HepG2 (cell line): ENCODE results near the gene CHD9. TPM values are rescaled to one million over a fixed set of nuclear protein-coding genes. Genes with fewer than 3 reads are reported as not detected.

ENCODE experiments used
- ATAC-seq: fragments of 200-7000 bp; cut with Tn5 transposase; 3 replicates; pipeline ENCODE4 v1.9.1; 2020; ENCODE audit warnings: mild to moderate bottlenecking, moderate library complexity
- BruUV-seq: library from RNA; stranded (reverse); fragments of 400-500 nt; replicated peaks from 2 replicates; lab custom pipeline; 2021; lab: Mats Ljungman, UMichigan
- CTCF ChIA-PET: fragments of 300-600 bp; formaldehyde crosslinking; extraction: SDS; loops from one replicate; lab custom pipeline; 2021; ENCODE audit warnings: low total read pairs, inconsistent platforms, low intra/inter-chr PET ratio; lab: Yijun Ruan, JAX
- POLR2A ChIA-PET: fragments of 350-600 bp; sonication (Branson Sonifier 250); formaldehyde crosslinking; loops from one replicate; lab custom pipeline; 2020; ENCODE audit warnings: antibody characterized with exemption, inconsistent platforms; lab: Yijun Ruan, JAX
- DNase-seq: peaks from one replicate; pipeline ENCODE4 v3.0.0-alpha.2; 2015; ENCODE audit warnings: low spot score
- FAIRE-seq: peaks from 3 replicates; lab custom pipeline; 2011; peaks lifted over from hg19 to GRCh38; lab: Jason Lieb, UNC
- H2AFZ ChIP-seq: one replicate; pipeline ENCODE4 v1.6.1; 2011; ENCODE audit warnings: low read length, inconsistent platforms
- H3K27ac ChIP-seq: fragments of 300-600 bp; 3 replicates; pipeline ENCODE4 v1.8.0; 2011; ENCODE audit warnings: mixed run types, mild to moderate bottlenecking, mixed read lengths, low read length, inconsistent platforms; ENCODE audit not compliant: insufficient read depth; ENCODE audit errors: extremely low read length
- H3K27me3 ChIP-seq, 2 experiments: fragments of 200-600 bp in 1 of 2; 2 replicates in 1 of 2; 3 replicates in 1 of 2; pipeline versions ENCODE4 v1.6.0 to v1.8.0; 2011; ENCODE audit warnings: low read length in 2 of 2, mild to moderate bottlenecking in 2 of 2, moderate library complexity in 2 of 2, inconsistent platforms in 1 of 2; ENCODE audit not compliant: insufficient read depth in 2 of 2, control insufficient read depth in 1 of 2
- H3K36me3 ChIP-seq, 2 experiments: fragments of 200-600 bp in 1 of 2; replicated peaks in 1 of 2; 2 replicates in 1 of 2; 3 replicates in 1 of 2; pipeline versions ENCODE4 v1.5.1 to v1.8.0; 2011; ENCODE audit warnings: low read length in 2 of 2, inconsistent platforms in 1 of 2; ENCODE audit not compliant: insufficient read depth in 2 of 2, control insufficient read depth in 1 of 2
- H3K4me1 ChIP-seq: 2 replicates; pipeline ENCODE4 v1.5.1; 2012; ENCODE audit warnings: low read length, inconsistent platforms; ENCODE audit not compliant: insufficient read depth
- H3K4me2 ChIP-seq: 2 replicates; pipeline ENCODE4 v1.6.0; 2011; ENCODE audit warnings: low read depth, low read length, inconsistent platforms
- H3K4me3 ChIP-seq, 3 experiments: fragments of 200-600 bp in 1 of 3; sonication (generic), shearing (Covaris generic) in 1 of 3; replicated peaks in 1 of 3; 2 replicates each; pipeline ENCODE4 v1.5.1; 2011 to 2016; ENCODE audit warnings: low read length in 3 of 3, inconsistent platforms in 2 of 3, low read depth in 2 of 3, mild to moderate bottlenecking in 2 of 3, control low read depth in 1 of 3, mixed read lengths in 1 of 3; ENCODE audit not compliant: insufficient read depth in 1 of 3
- H3K79me2 ChIP-seq: one replicate; pipeline ENCODE4 v1.6.1; 2011; ENCODE audit warnings: low read length, inconsistent platforms; ENCODE audit not compliant: insufficient read depth
- H3K9ac ChIP-seq: 2 replicates; pipeline ENCODE4 v1.6.0; 2011; ENCODE audit warnings: mild to moderate bottlenecking, low read depth, low read length, inconsistent platforms; ENCODE audit not compliant: insufficient read depth
- H3K9me3 ChIP-seq: 2 replicates; pipeline ENCODE4 v1.5.1; 2012; ENCODE audit warnings: mild to moderate bottlenecking, low read length
- H4K20me1 ChIP-seq: 2 replicates; pipeline ENCODE4 v1.6.0; 2011; ENCODE audit warnings: inconsistent platforms, mild to moderate bottlenecking, low read length, moderate library complexity; ENCODE audit not compliant: insufficient read depth
- AHDC1 ChIP-seq: sonication (generic); formaldehyde crosslinking; IDR thresholded peaks from 2 replicates; pipeline ENCODE4 v1.5.1; 2020; ENCODE audit warnings: mild to moderate bottlenecking, missing genetic modification reagents, borderline replicate concordance
- TAF15 ChIP-seq: fragments of 200-400 bp; formaldehyde crosslinking; IDR thresholded peaks from one replicate; pipeline ENCODE4 v1.6.1; 2018; ENCODE audit warnings: mild to moderate bottlenecking, low read depth, low read length; ENCODE audit not compliant: poor library complexity, severe bottlenecking
- ZNF280D ChIP-seq: sonication (generic); formaldehyde crosslinking; IDR thresholded peaks from 2 replicates; pipeline ENCODE4 v1.5.1; 2020; ENCODE audit warnings: mild to moderate bottlenecking, missing genetic modification reagents
- WGBS: methylation state at CpG from one replicate; pipeline ENCODE4 v1.1.6; 2017; ENCODE audit warnings: low lambda C conversion rate; 5-methylcytosine and 5-hydroxymethylcytosine counted together
- in situ Hi-C: cut with HindIII; loops from 2 replicates; pipeline ENCODE4 v1.10.0; 2017; ENCODE audit warnings: low pct_unique_long_range_greater_than_20kb; ENCODE audit not compliant: extremely low pct_ligation_motif_present
- intact Hi-C: fragments of 100-400 bp; cut with micrococcal nuclease; formaldehyde crosslinking; loops from one replicate; pipeline ENCODE4 v1.10.0; 2022; ENCODE audit not compliant: unreplicated experiment
- polyA plus RNA-seq, 8 experiments: library from polyadenylated mRNA; depleted of rRNA in 3 of 8; stranded (reverse) in 7 of 8; unstranded in 1 of 8; fragments of >200 nt; fragmentation: Illumina TruSeq in 4 of 8; extraction: Trizol in 4 of 8; gene quantifications; 2 replicates each; pipeline versions ENCODE4 v1.2.1 to v1.2.3, GENCODE V29; 2011 to 2016; ENCODE audit warnings: low read depth in 4 of 8, missing spikeins in 1 of 8, mixed read lengths in 1 of 8; ENCODE audit not compliant: insufficient read depth in 1 of 8
- total RNA-seq, 5 experiments: library from RNA; depleted of rRNA; stranded (reverse); fragments of >200 nt; fragmentation: Illumina TruSeq; extraction: Trizol; gene quantifications; 2 replicates each; pipeline ENCODE4 v1.2.3, GENCODE V29; 2016; ENCODE audit warnings: low read depth in 1 of 5
- TF ChIP-seq, protein P1 (sequence below): sonication (generic); formaldehyde crosslinking; IDR thresholded peaks from 2 replicates; pipeline ENCODE4 v1.5.1; 2020; ENCODE audit warnings: missing genetic modification reagents, mild to moderate bottlenecking, borderline replicate concordance
- TF ChIP-seq, protein P2 (sequence below): sonication (generic); formaldehyde crosslinking; IDR thresholded peaks from 2 replicates; pipeline ENCODE4 v1.8.0; 2022; ENCODE audit warnings: mild to moderate bottlenecking, missing genetic modification reagents; ENCODE audit not compliant: insufficient replicate concordance

Gene CHD9
- total and polyA plus RNA-seq, 2 of the 13 experiments (the other 11 are each of a cell fraction or from before 2014, with no cell fraction given): 23.4 to 27.7 TPM

GRCh38 chr16:53053967-53054669 is 673 bp upstream of the CHD9 start:
- Histone ChIP-seq H2AFZ (peak overlapping the region; percentile 78), H3K27ac (peak overlapping the region; percentile 85), H3K4me2 (peak overlapping the region; percentile 93), H3K4me3 (peak overlapping the region; percentile 38 to 88 (median 76)), H3K9me3 (no peaks in the 10 kb centered on the region), H3K4me1 (peaks cover 72% of the 10 kb centered on the region), H3K27me3 (no peaks in the 10 kb centered on the region; a peak in 1 of 5 replicates), H3K36me3 (no peaks in the 10 kb centered on the region), H4K20me1 (no peaks in the 10 kb centered on the region), H3K79me2 (peaks cover 34% of the 10 kb centered on the region), H3K9ac (peak overlapping the region; percentile 82)
- POLR2A ChIA-PET: interaction anchor here (0.6 to 5.5 kb wide), 7 partner anchors 46 to 1819 kb away, joined by 3 to 26 read pairs (median 3); partner anchors contain the start of gene AKTIP
- FAIRE-seq: no peak
- in situ Hi-C loops (loop anchor here (10.0 kb wide), 4 partner anchors 71 to 381 kb away; partner anchors contain the start of gene RBL2), intact Hi-C loops (loop anchor here (10.0 kb wide), 1 partner anchor 461 kb away; no protein-coding TSS in a partner anchor)
- 53% methylated on average over 13 of the region's 13 CpGs for WGBS
- TSS peak; percentile 93 for BruUV-seq
- CTCF ChIA-PET: interaction anchor here (1.5 to 2.2 kb wide), 4 partner anchors 76 to 154 kb away, joined by 6 to 23 read pairs (median 12); no protein-coding TSS in a partner anchor
- ATAC-seq: peak; percentile 41
- DNase-seq: peak; percentile 26
- TF ChIP-seq ZNF280D (CRISPR knock-in tag): no peak
- TF ChIP-seq, protein P1, sequence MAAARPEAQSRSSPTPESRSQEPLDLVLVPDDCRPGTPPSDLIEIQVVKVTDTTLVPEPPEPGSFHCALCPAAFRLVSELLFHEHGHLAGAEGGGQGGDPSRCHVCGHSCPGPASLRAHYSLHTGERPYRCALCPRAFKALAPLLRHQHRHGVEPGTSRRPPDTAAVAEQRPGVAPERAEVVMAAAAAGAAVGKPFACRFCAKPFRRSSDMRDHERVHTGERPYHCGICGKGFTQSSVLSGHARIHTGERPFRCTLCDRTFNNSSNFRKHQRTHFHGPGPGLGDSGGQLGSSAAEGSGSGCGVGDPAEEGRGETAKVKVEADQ (CRISPR knock-in tag): 0 out of 2 replicates have a peak, but pooled peaks have one; percentile 6
- TF ChIP-seq TAF15: no peak
- TF ChIP-seq AHDC1: peak; percentile 8; the same call in 1 of the 2 replicates
- TF ChIP-seq, protein P2, sequence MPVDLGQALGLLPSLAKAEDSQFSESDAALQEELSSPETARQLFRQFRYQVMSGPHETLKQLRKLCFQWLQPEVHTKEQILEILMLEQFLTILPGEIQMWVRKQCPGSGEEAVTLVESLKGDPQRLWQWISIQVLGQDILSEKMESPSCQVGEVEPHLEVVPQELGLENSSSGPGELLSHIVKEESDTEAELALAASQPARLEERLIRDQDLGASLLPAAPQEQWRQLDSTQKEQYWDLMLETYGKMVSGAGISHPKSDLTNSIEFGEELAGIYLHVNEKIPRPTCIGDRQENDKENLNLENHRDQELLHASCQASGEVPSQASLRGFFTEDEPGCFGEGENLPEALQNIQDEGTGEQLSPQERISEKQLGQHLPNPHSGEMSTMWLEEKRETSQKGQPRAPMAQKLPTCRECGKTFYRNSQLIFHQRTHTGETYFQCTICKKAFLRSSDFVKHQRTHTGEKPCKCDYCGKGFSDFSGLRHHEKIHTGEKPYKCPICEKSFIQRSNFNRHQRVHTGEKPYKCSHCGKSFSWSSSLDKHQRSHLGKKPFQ (CRISPR knock-in tag): peak; percentile 6
